ENCODE results near the gene NARS2.

Gene NARS2

DNA sequence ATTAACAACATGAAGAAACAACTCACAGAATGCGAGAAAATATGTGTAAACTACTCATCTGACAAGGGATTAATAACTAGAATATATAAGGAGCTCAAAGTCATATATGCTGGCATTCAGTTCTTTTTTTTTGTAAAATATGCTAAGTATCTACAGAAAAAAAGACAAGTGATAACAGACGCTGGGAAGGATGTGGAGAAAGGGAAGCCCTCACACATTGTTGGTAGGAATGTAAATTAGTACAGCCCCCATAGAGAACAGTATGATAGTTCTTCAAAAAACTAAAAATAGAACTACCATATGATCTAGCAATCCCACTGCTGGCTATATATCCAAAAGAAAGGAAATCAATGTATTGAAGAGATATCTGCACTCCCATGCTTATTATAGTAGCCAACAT lies 170.9 kb downstream of the NARS2 start:
- no peak for DNase-seq

DNA sequence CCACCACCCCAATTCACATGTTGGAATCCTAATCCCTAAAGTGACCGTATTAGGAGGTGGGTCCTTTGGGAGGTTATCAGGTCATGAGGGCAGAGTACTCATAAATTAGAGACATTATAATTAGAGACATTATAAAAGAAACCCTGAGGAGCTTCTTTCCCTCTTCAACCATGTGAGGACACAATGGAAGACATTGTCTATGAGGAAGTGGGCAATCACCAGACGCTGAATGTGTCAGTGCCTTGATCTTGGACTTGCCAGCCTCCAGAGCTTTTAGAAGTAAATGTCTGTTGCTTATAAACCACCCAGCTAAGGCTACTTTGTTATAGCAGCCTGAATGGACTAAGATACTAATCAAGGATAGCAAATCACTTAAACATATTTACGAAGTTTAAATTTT lies 171.8 kb downstream of the NARS2 start:
- DNase-seq: no peak

- DNase-seq: no peak
Measured at GRCh38 chr11:78400702-78401101, 174.0 kb downstream of the NARS2 start.

GRCh38 chr11:78400116-78400515 lies 174.5 kb downstream of the NARS2 start:
- no peak for DNase-seq

DNA sequence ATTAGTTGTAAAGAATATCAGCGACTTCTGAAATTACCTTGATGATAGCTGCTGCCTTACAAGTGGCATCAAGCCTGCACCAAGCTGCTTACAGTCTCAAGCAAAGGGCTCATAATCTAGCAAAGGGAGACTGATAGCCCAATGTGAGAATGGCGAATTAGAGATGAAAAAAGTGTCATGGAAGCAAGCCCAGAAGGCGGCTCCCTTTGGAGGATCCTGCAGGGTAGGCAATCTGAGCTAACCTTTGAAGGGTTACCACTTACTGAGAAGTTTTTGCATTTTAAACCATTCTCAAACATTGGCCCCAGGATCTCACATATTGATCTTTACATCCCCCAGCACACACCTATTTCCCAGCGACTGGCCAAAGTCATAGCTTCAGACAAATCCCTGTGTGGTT lies 175.5 kb downstream of the NARS2 start:
- no peak for DNase-seq

GRCh38 chr11:78398715-78399114 lies 175.9 kb downstream of the NARS2 start:
- DNase-seq: no peak

GRCh38 chr11:78397398-78397797 lies 177.3 kb downstream of the NARS2 start:
- DNase-seq: no peak

DNA sequence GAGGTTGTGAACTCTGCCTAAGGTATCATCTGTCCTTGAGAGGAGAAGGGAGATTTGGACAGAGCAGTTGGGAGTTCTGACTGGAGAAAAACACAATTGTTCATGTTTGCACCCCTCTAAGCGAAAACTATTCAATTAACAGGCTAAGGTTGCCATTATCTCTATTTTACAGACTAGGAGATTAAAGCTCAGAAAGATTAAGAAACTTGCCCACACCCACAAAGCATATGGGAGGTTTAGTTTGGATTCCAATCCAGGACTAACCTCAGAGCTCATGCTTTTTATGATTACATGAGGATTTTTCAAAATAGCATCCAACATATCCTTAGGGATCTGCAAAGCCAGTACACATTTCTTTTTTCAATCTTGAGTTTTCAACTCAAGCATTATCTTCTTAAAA lies 179.1 kb downstream of the NARS2 start:
- no peak for DNase-seq

GRCh38 chr11:78392854-78393253 lies 181.8 kb downstream of the NARS2 start:
- no peak for DNase-seq

DNA sequence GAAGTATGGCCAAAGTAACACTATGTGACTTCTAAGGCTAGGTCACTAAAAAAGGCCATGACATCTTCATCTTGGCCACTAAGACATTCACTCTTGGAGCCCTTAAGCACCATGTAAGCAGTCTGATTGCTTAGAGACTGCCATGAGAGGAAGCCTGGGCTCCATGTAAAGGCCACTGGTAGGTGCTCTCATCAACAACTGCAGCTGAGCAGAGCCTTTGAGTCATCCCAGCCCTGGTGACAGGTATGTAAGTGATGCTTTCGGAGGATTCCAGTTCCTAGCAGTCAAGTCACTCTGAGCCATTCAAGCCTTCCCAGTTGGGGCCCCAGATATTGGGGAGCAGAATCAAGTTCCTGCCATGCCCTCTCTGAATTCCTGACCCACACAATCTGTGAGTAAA lies 183.2 kb downstream of the NARS2 start:
- no peak for DNase-seq

DNA sequence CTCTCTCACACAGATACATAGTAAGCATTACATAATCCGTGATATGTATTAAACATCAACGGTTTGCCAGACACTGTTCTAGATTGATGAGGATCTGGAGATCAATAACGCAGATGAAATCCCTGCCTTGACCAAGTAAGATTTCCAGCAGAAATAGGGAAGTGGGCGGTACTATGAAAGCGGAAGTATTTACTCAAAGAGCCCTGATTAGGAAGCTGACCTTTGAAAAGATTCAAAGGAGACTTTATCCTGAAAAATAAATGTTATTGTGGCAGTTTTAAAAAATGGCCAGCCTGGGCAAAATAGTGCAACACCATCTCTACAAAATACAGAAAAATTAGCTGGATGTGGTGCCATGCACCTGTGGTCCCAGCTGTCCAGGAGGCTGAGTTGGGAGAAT lies 183.9 kb downstream of the NARS2 start:
- no peak for DNase-seq

GRCh38 chr11:78386215-78386941 lies 188.3 kb downstream of the NARS2 start:
- DNase-seq: no peak
